ENCODE results near the gene SLC29A3. TPM values are rescaled to one million over a fixed set of nuclear protein-coding genes. Genes with fewer than 3 reads are reported as not detected.

SLC29A3 gene
- total RNA-seq, 1 experiment from 2014 or later: 7.6 TPM

- BruUV-seq (replicated peaks): no TSS peak
- no peak overlapping the region for H3K4me3 ChIP-seq (ENCODE audit: low read depth in 2 of 2, low read length in 2 of 2)
- no peak for ATAC-seq
- DNase-seq (ENCODE audit: low read depth, low spot score): no peak
- no peak overlapping the region for H3K27ac ChIP-seq (ENCODE audit: low read length)
- no peaks in the 10 kb centered on the region for H3K4me1 ChIP-seq (ENCODE audit: control insufficient read depth, insufficient read depth, low read length)
- no peaks in the 10 kb centered on the region for H3K36me3 ChIP-seq (ENCODE audit: control insufficient read depth, insufficient read depth, low read length)
- intact Hi-C loops (cut with micrococcal nuclease; ENCODE audit: unreplicated experiment): no loop called here
- no peaks in the 10 kb centered on the region for H3K27me3 ChIP-seq (ENCODE audit: control insufficient read depth, insufficient read depth, low read length)
- CTCF ChIA-PET: no interaction called here
- no peaks in the 10 kb centered on the region for H3K9me3 ChIP-seq (ENCODE audit: control insufficient read depth, insufficient read depth, low read depth, low read length)
- TF ChIP-seq REST (IDR thresholded peaks at IDR 0.05; ENCODE audit: insufficient read depth in 1 of 2, low read depth in 2 of 2, low read length in 1 of 2) (no peak), POLR2AphosphoS5 (IDR thresholded peaks at IDR 0.05; ENCODE audit: low read depth, low read length) (no peak), SIN3A (IDR thresholded peaks at IDR 0.05; ENCODE audit: borderline replicate concordance, insufficient read depth, low read depth, low read length) (no peak), CTCF (IDR thresholded peaks at IDR 0.05) (no peak), TCF7L2 (IDR thresholded peaks at IDR 0.05; ENCODE audit: low read depth, low read length) (no peak)
- in situ Hi-C loops (cut with HindIII; ENCODE audit: low pct_unique_long_range_greater_than_20kb, low sequenced_read_pairs): no loop called here
- POLR2A ChIA-PET: no interaction called here
Observed at GRCh38 chr10:71286521-71287294, 32.4 kb upstream of the SLC29A3 start.

GRCh38 chr10:71287456-71287855 is 31.6 kb upstream of the SLC29A3 start:
- ChIA-PET CTCF (no interaction called here), POLR2A (no interaction called here)
- in situ Hi-C loops (cut with HindIII; ENCODE audit: low pct_unique_long_range_greater_than_20kb, low sequenced_read_pairs): no loop called here
- H3K4me1 ChIP-seq (ENCODE audit: control insufficient read depth, insufficient read depth, low read length): no peaks in the 10 kb centered on the region
- no peak for ATAC-seq
- no peak for DNase-seq (ENCODE audit: low read depth, low spot score)
- H3K36me3 ChIP-seq (ENCODE audit: control insufficient read depth, insufficient read depth, low read length): no peaks in the 10 kb centered on the region
- no peaks in the 10 kb centered on the region for H3K9me3 ChIP-seq (ENCODE audit: control insufficient read depth, insufficient read depth, low read depth, low read length)
- no TSS peak for BruUV-seq (replicated peaks)
- TF ChIP-seq POLR2AphosphoS5 (IDR thresholded peaks at IDR 0.05; ENCODE audit: low read depth, low read length) (no peak), SIN3A (IDR thresholded peaks at IDR 0.05; ENCODE audit: borderline replicate concordance, insufficient read depth, low read depth, low read length) (no peak), REST (IDR thresholded peaks at IDR 0.05; ENCODE audit: insufficient read depth in 1 of 2, low read depth in 2 of 2, low read length in 1 of 2) (no peak), TCF7L2 (IDR thresholded peaks at IDR 0.05; ENCODE audit: low read depth, low read length) (no peak), CTCF (IDR thresholded peaks at IDR 0.05) (no peak)
- H3K27ac ChIP-seq (ENCODE audit: low read length): no peak overlapping the region
- H3K4me3 ChIP-seq (ENCODE audit: low read depth in 2 of 2, low read length in 2 of 2): no peak overlapping the region
- no peaks in the 10 kb centered on the region for H3K27me3 ChIP-seq (ENCODE audit: control insufficient read depth, insufficient read depth, low read length)
- intact Hi-C loops (cut with micrococcal nuclease; ENCODE audit: unreplicated experiment): no loop called here

All from Panc1 (cell line).